Neural progenitor cell (in vitro differentiated cells): ENCODE measurements around the gene KIF26A. TPM values are rescaled to one million over a fixed set of nuclear protein-coding genes. Genes with fewer than 3 reads are reported as not detected.

Source experiments
- DNase-seq: peaks from one replicate; pipeline ENCODE4 v3.0.0-alpha.2; 2016; ENCODE audit warnings: low spot score
- H2AFZ ChIP-seq: fragments of 200-600 bp; sonication (generic); replicated peaks from 2 replicates; pipeline ENCODE4 v1.6.1; 2016; ENCODE audit warnings: antibody characterized with exemption
- H3F3A ChIP-seq: fragments of 200-600 bp; sonication (generic); 2 replicates; pipeline ENCODE4 v1.6.1; 2016; ENCODE audit warnings: antibody characterized with exemption, low read depth
- H3K27ac ChIP-seq: fragments of 200-600 bp; sonication (generic); 2 replicates; pipeline ENCODE4 v1.5.1; 2016; ENCODE audit warnings: mild to moderate bottlenecking
- H3K27me3 ChIP-seq: fragments of 200-600 bp; sonication (generic); 2 replicates; pipeline ENCODE4 v1.6.1; 2016; ENCODE audit warnings: mild to moderate bottlenecking, moderate library complexity
- H3K36me3 ChIP-seq: fragments of 200-600 bp; sonication (generic); 2 replicates; pipeline ENCODE4 v1.5.1; 2016
- H3K4me1 ChIP-seq: fragments of 200-600 bp; sonication (generic); 2 replicates; pipeline ENCODE4 v1.6.1; 2016; ENCODE audit warnings: mixed run types
- H3K4me2 ChIP-seq: fragments of 200-600 bp; sonication (generic); 2 replicates; pipeline ENCODE4 v1.6.1; 2016
- H3K4me3 ChIP-seq: fragments of 200-600 bp; sonication (generic); 2 replicates; pipeline ENCODE4 v1.5.1; 2016
- H3K79me2 ChIP-seq: fragments of 200-600 bp; sonication (generic); 2 replicates; pipeline ENCODE4 v1.6.1; 2016; ENCODE audit warnings: low read depth
- H3K9ac ChIP-seq: fragments of 200-600 bp; sonication (generic); 2 replicates; pipeline ENCODE4 v1.6.1; 2016
- H3K9me3 ChIP-seq: fragments of 200-600 bp; sonication (generic); 2 replicates; pipeline ENCODE4 v1.5.1; 2016; ENCODE audit warnings: low read depth
- H4K20me1 ChIP-seq: fragments of 200-600 bp; sonication (generic); 2 replicates; pipeline ENCODE4 v1.6.1; 2016; ENCODE audit warnings: low read depth
- H3K27ac Mint-ChIP-seq: 3 replicates; pipeline ENCODE4 v1.8.0; 2021; ENCODE audit warnings: mixed read lengths
- H3K27me3 Mint-ChIP-seq: 2 replicates; pipeline ENCODE4 v1.8.0; 2022; ENCODE audit warnings: low read depth, mild to moderate bottlenecking, inconsistent platforms, moderate library complexity, mixed read lengths; ENCODE audit not compliant: insufficient read depth
- H3K36me3 Mint-ChIP-seq: 3 replicates; pipeline ENCODE4 v1.8.0; 2021; ENCODE audit warnings: mixed read lengths
- H3K4me1 Mint-ChIP-seq: 3 replicates; pipeline ENCODE4 v1.8.0; 2021; ENCODE audit warnings: mixed read lengths
- H3K4me3 Mint-ChIP-seq: 3 replicates; pipeline ENCODE4 v1.8.0; 2021; ENCODE audit warnings: mild to moderate bottlenecking, moderate library complexity, mixed read lengths
- H3K9me3 Mint-ChIP-seq: 3 replicates; pipeline ENCODE4 v1.8.0; 2020; ENCODE audit warnings: mixed read lengths
- EZH2 ChIP-seq: fragments of 200-600 bp; sonication (generic); IDR thresholded peaks from 2 replicates; pipeline ENCODE4 v1.6.1; 2017; ENCODE audit warnings: antibody characterized with exemption, mild to moderate bottlenecking, moderate library complexity
- EZH2phosphoT487 ChIP-seq: fragments of 200-600 bp; sonication (generic); IDR thresholded peaks from 2 replicates; pipeline ENCODE4 v1.6.1; 2017; ENCODE audit warnings: antibody characterized with exemption
- total RNA-seq: library from RNA; depleted of rRNA; stranded (reverse); fragments of >200 nt; gene quantifications from 2 replicates; pipeline ENCODE4 v1.2.3, GENCODE V29; 2015; ENCODE audit warnings: low replicate concordance
- TF ChIP-seq, protein P1 (sequence below): fragments of 200-600 bp; sonication (generic); IDR thresholded peaks from 2 replicates; pipeline ENCODE4 v1.5.1; 2017; ENCODE audit warnings: antibody characterized with exemption, mild to moderate bottlenecking

KIF26A gene
- total RNA-seq, 1 donor from 2014 or later, result 6.1 TPM

DNA sequence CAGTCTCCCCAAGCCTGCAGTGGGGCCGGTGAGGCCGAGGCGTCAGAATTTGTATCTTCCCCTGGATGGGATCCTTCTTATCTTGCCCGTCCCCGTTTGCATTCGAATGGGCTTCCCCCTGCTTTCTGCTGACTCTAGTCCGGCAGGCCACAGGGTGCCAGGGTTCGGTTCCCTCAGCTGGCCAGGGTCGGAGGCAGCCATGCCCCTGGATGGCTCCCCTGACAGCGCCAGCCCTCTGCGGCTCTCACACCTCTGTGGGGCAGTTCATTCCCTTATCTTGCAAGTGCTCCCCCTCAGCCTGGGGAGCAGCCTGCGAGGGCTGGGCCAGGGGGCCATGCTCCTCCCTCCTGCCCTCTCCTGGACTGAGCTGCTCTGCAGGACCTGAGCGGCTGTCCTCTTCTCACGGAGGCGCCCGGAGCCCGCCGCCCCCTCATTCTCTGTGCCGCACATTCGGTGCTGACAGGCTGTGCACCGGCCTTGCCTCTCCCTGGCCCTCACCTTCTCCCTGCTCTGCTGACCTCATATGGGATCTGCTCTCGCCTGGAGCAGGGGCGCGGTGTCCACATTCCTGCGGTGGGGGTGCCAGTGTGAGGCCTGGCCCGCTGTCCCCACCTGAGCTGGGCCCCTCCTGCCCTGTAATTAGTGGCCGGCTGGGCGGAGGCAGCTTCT, 32.8 kb downstream of the KIF26A start:
- no peaks in the 10 kb centered on the region for H3K36me3 Mint-ChIP-seq
- H3K4me2 ChIP-seq, result peak overlapping the region; percentile 46
- peaks cover 28% of the 10 kb centered on the region for H3K4me1 ChIP-seq
- H3K4me3 Mint-ChIP-seq, result no peak overlapping the region
- no peaks in the 10 kb centered on the region for H3K36me3 ChIP-seq
- H2AFZ ChIP-seq, result no peak overlapping the region
- no peaks in the 10 kb centered on the region for H3K9me3 ChIP-seq
- H4K20me1 ChIP-seq, result peaks cover 32% of the 10 kb centered on the region
- no peak overlapping the region for H3K27ac Mint-ChIP-seq
- H3K79me2 ChIP-seq, result no peaks in the 10 kb centered on the region
- no peak overlapping the region for H3K4me3 ChIP-seq
- no peaks in the 10 kb centered on the region for H3K27me3 ChIP-seq
- DNase-seq, result peak; percentile 70
- no peaks in the 10 kb centered on the region for H3F3A ChIP-seq
- H3K9me3 Mint-ChIP-seq, result no peaks in the 10 kb centered on the region
- TF ChIP-seq EZH2phosphoT487 (no peak), EZH2 (no peak)
- TF ChIP-seq, protein P1, sequence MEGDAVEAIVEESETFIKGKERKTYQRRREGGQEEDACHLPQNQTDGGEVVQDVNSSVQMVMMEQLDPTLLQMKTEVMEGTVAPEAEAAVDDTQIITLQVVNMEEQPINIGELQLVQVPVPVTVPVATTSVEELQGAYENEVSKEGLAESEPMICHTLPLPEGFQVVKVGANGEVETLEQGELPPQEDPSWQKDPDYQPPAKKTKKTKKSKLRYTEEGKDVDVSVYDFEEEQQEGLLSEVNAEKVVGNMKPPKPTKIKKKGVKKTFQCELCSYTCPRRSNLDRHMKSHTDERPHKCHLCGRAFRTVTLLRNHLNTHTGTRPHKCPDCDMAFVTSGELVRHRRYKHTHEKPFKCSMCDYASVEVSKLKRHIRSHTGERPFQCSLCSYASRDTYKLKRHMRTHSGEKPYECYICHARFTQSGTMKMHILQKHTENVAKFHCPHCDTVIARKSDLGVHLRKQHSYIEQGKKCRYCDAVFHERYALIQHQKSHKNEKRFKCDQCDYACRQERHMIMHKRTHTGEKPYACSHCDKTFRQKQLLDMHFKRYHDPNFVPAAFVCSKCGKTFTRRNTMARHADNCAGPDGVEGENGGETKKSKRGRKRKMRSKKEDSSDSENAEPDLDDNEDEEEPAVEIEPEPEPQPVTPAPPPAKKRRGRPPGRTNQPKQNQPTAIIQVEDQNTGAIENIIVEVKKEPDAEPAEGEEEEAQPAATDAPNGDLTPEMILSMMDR, result peak; percentile 33
- H3K27ac ChIP-seq, result no peak overlapping the region
- H3K9ac ChIP-seq, result no peak overlapping the region
- H3K27me3 Mint-ChIP-seq, result no peaks in the 10 kb centered on the region
- H3K4me1 Mint-ChIP-seq, result peaks cover 16% of the 10 kb centered on the region

DNA sequence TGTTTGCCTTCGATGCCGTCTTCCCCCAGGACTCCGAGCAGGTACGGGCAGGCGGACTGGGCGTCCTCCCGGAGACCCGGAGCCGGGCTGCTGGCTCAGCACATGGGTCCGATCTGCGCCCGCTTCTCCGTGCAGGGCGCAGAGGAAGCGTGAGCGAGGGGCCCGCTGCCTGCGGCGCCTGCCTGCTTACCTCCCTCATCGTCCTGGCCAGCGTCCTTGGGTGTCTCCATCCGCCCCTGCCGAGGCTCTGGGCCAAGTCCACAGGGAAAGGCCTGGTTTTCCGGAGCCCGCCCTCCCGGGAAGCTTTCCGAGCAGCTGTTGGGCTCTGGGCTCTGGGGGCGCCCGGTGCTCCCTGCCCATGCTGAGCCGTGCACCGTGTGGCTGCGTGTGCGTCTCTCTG, 33.5 kb downstream of the KIF26A start:
- Histone ChIP-seq H3K79me2 (no peaks in the 10 kb centered on the region), H3K9me3 (no peaks in the 10 kb centered on the region), H3K27ac (no peak overlapping the region), H3K36me3 (no peaks in the 10 kb centered on the region), H3F3A (no peaks in the 10 kb centered on the region), H3K27me3 (no peaks in the 10 kb centered on the region), H4K20me1 (peaks cover 32% of the 10 kb centered on the region), H2AFZ (no peak overlapping the region), H3K4me3 (no peak overlapping the region), H3K4me1 (peaks cover 28% of the 10 kb centered on the region), H3K4me2 (no peak overlapping the region), H3K9ac (no peak overlapping the region)
- no peak for TF ChIP-seq EZH2phosphoT487
- no peak for TF ChIP-seq EZH2
- TF ChIP-seq, protein P1, result no peak
- Mint-ChIP-seq H3K9me3 (no peaks in the 10 kb centered on the region), H3K4me3 (no peak overlapping the region), H3K36me3 (no peaks in the 10 kb centered on the region), H3K27ac (no peak overlapping the region), H3K4me1 (peaks cover 16% of the 10 kb centered on the region), H3K27me3 (no peaks in the 10 kb centered on the region)
- no peak for DNase-seq

DNA sequence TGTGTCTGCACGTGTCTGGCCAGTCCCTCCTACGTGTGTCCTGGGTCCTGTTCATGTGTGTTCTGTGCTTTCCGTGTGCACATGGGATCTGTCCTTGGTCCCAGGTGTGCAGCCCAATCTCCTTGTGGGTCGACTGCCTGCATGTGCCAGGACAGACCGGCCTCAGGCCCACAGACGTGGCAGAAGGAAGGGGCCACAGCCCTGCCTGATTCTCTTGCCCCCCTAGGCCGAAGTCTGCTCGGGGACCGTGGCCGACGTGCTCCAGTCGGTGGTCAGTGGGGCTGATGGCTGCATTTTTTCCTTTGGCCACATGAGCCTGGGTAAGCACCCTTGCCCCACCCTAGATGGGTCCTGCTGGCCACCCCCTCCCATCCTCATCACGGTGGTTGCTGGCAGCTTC, 34.0 kb downstream of the KIF26A start:
- Mint-ChIP-seq H3K4me3 (no peak overlapping the region), H3K27ac (no peak overlapping the region), H3K9me3 (no peaks in the 10 kb centered on the region), H3K4me1 (peaks cover 16% of the 10 kb centered on the region), H3K27me3 (no peaks in the 10 kb centered on the region), H3K36me3 (no peaks in the 10 kb centered on the region)
- Histone ChIP-seq H3K9ac (no peak overlapping the region), H3K4me3 (no peak overlapping the region), H3K4me1 (peaks cover 28% of the 10 kb centered on the region), H3K9me3 (no peaks in the 10 kb centered on the region), H3F3A (no peaks in the 10 kb centered on the region), H4K20me1 (peaks cover 32% of the 10 kb centered on the region), H3K4me2 (no peak overlapping the region), H3K36me3 (no peaks in the 10 kb centered on the region), H3K79me2 (no peaks in the 10 kb centered on the region), H3K27me3 (no peaks in the 10 kb centered on the region), H2AFZ (no peak overlapping the region), H3K27ac (no peak overlapping the region)
- TF ChIP-seq EZH2, result no peak
- TF ChIP-seq, protein P1, result no peak
- no peak for TF ChIP-seq EZH2phosphoT487
- DNase-seq, result no peak
